Peyer's patch (tissue), 4 donors: ENCODE data around the gene ZNF428.

ENCODE experiments used
- POLR2A ChIP-seq, 2 donors: fragments of 450-650 bp; IDR thresholded peaks; one replicate each; pipeline ENCODE4 v1.5.1; 2017; ENCODE audit warnings: antibody characterized with exemption in 2 of 2, mild to moderate bottlenecking in 2 of 2, moderate library complexity in 2 of 2
- TF ChIP-seq, protein P1 (sequence below), 6 experiments: fragments of 450-650 bp in 4 of 6; fragments of 200-600 bp in 2 of 6; sonication (generic) in 1 of 6; IDR thresholded peaks; one replicate each; pipeline ENCODE4 v1.5.1; 2017 to 2019; ENCODE audit warnings: antibody characterized with exemption in 6 of 6, mild to moderate bottlenecking in 3 of 6, moderate library complexity in 1 of 6

DNA sequence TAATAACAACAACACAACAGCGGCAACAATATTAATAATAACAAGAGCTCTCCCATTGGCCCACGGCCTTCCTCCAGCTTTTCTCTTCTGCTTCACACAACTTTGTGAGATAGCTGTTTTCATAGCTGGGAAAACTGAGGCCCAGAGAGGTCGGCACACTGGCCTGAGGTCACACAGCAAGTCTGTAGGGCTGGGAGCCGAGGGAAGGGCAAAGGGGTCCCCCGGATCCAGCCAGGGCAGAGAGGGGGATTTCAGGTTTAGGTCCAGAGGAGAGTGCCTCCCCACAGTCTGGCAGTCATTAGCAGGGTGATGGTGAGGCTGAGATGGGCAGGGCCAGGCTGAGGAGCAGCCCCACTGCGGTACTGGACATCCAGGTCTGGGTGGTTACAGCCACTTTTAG, 29.2 kb upstream of the ZNF428 start:
- TF ChIP-seq POLR2A (IDR thresholded peaks at IDR 0.05), result no peak
- TF ChIP-seq, protein P1, sequence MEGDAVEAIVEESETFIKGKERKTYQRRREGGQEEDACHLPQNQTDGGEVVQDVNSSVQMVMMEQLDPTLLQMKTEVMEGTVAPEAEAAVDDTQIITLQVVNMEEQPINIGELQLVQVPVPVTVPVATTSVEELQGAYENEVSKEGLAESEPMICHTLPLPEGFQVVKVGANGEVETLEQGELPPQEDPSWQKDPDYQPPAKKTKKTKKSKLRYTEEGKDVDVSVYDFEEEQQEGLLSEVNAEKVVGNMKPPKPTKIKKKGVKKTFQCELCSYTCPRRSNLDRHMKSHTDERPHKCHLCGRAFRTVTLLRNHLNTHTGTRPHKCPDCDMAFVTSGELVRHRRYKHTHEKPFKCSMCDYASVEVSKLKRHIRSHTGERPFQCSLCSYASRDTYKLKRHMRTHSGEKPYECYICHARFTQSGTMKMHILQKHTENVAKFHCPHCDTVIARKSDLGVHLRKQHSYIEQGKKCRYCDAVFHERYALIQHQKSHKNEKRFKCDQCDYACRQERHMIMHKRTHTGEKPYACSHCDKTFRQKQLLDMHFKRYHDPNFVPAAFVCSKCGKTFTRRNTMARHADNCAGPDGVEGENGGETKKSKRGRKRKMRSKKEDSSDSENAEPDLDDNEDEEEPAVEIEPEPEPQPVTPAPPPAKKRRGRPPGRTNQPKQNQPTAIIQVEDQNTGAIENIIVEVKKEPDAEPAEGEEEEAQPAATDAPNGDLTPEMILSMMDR (IDR thresholded peaks at IDR 0.05), result no peak
